ENCODE measurements around the gene DISC1.
"Not testable (repeated sequence)": the region's sequence is repeated elsewhere in the genome, so short reads cannot be mapped to it uniquely, and the experiment has no call there.

The DISC1 gene

GRCh38 chr1:231639819-231640218, 13.2 kb downstream of the DISC1 start:
- no peak for DNase-seq

DNA sequence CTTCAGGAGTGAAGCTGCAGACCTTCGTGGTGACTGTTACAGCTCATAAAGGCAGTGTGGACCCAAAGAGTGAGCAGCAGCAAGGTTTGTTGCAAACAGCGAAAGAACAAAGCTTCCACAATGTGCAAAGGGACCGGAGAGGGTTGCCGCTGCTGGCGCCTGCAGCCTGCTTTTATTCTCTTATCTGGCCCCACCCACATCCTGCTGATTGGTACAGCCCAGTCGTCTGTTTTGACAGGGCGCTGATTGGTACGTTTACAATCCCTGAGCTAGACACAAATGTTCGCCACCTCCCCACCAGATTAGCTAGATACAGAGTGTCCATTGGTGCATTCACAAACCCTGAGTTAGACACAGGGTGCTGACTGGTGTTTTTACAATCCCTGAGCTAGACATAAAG, 14.9 kb downstream of the DISC1 start:
- not testable (repeated sequence) for DNase-seq

DNA sequence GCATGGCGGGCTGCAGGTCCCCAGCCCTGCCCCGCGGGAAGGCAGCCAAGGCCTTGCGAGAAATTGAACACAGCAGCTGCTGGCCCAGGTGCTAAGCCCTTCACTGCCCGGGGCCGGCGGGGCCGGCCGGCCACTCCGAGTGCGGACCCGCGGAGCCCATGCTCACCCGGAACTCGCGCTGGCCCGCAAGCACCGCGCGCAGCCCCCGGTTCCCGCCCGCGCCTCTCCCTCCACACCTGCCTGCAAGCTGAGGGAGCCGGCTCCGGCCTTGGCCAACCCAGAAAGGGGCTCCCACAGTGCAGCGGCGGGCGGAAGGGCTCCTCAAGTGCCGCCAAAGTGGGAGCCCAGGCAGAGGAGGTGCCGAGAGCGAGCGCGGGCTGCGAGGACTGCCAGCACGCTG, 15.5 kb downstream of the DISC1 start:
- DNase-seq = not testable (repeated sequence)

- DNase-seq = no peak
Measured at GRCh38 chr1:231642618-231643017, 16.0 kb downstream of the DISC1 start.

DNA sequence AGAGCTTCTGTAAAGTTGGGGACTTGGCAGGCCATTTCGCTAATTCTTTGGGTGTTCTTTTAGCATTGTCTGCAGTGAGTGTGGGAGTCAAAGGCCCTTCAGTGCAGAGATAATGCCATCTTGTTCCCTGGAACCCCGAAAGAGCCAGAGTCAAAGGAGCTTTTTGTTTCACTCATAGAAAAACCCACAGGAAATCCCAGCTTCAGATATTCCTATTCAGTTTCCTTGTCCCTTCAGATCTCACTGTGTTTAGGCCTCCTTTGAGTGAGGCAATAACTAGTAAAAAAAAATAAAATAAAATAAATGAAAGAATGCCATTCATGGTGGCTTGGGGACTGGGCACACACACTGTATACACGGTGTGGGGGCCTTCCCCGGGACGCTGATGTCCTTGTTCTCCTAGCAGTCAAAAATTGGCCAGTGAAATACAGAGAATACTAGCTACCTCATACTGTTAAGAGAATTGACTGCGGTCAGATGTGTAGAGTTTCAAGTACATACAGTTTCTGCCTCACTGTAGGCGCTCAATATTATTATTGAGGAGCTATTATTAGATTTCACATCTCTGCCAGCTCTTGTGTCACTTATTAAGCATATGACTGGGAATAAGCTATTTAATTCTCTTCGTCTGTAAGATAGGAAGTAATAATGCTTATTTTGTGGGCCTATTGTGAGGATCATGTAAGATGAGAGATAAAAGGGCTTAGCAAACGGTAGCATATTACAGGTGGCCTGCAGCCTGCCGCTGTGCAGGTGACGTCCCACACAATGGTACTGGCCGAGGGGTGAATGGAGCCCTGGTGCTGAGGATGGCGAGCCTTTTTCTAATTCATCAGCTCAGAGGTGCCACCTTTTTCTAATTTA, 16.7 kb downstream of the DISC1 start:
- DNase-seq = no peak

- no peak for DNase-seq
Measured at GRCh38 chr1:231643935-231644237, 17.3 kb downstream of the DISC1 start.

DNA sequence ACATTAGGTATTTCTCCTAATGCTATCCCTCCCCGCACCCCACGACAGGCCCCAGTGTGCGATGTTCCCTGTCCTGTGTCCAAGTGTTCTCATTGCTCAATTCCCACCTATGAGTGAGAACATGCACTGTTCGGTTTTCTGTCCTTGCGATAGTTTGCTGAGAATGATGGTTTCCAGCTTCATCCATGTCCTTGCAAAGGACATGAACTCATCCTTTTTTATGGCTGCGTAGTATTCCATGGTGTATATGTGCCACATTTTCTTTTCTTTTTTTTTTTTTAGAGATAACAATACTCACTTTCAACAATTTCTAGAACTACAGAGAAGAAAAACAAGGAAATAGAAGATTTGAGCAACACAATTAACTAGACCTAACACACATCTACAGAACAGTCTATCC, 19.0 kb downstream of the DISC1 start:
- not testable (repeated sequence) for DNase-seq

GRCh38 chr1:231646165-231646564, 19.6 kb downstream of the DISC1 start:
- DNase-seq = not testable (repeated sequence)

DNA sequence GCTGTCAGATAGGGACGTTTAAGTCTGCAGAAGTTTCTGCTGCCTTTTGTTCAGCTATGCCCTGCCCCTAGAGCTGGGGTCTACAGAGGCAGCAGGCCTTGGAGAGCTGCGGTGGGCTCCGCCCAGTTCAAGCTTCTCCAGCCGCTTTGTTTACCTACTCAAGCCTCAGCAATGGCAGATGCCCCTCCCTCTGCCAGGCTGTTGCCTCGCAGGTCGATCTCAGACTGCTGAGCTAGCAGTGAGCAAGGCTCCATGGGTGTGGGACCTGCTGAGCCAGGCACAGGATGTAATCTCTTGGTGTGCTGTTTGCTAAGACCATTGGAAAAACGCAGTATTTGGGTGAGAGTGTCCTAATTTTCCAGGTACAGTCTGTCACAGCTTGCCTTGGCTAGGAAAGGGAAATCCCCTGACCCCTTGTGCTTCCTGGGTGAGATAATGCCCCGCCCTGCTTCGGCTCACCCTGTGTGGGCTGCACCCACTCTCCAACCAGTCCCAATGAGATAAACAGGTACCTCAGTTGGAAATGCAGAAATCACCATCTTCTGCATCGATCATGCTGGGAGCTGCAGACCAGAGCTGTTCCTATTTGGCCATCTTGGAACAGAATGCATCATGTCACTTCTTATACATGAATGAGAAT, 25.2 kb downstream of the DISC1 start:
- DNase-seq = not testable (repeated sequence)

DNA sequence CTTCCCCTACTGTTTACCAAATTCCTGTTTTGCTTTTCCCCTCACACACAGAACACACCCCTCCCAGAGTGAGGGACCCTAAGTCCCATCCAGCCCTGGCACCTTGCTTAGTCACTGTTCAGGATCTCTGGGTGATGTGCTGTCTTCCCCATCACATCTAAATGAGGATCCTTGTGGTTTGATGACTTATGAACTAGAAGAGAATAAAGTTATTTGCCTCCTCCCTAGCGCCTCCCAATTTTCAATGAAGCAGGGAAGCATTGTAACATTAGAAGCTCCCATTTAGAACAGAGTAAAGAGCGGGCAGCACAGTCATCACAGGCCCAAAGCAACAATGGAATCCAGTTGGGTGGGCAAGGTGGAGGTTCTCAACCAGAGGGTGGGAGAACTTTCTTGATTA, 27.0 kb downstream of the DISC1 start:
- no peak for DNase-seq

DNA sequence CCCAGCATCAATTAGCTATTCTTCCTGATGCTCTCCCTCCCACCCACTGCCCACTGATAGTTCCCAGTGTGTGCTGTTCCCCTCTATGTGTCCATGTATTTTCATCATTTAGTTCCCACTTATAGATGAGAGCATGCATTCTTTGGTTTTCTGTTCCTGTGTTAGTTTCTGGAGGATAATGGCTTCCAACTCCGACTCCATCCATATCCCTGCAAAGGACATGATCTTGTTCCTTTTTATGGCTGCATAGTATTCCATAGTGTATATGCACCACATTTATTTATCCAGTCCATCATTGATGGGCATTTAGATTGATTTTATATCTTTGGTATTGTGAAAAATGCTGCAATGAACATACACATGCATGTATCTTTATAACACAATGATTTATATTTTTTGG, 30.2 kb downstream of the DISC1 start:
- no peak for DNase-seq

DNA sequence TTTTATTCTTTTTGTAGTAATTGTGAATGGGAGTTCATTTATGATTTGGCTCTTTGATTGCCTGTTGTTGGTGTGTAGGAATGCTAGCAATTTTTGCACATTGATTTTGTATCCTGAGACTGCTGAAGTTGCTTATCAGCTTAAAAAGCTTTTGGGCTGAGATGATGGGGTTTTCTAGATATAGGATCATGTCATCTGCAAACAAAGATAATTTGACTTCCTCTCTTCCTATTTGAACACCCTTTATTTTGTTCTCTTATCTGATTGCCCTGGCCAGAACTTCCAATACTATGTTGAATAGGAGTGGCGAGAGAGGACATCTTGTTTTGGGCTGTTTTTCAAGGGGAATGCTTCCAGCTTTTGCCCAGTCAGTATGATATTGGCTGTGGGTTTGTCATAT, 31.6 kb downstream of the DISC1 start:
- DNase-seq = not testable (repeated sequence)

DNA sequence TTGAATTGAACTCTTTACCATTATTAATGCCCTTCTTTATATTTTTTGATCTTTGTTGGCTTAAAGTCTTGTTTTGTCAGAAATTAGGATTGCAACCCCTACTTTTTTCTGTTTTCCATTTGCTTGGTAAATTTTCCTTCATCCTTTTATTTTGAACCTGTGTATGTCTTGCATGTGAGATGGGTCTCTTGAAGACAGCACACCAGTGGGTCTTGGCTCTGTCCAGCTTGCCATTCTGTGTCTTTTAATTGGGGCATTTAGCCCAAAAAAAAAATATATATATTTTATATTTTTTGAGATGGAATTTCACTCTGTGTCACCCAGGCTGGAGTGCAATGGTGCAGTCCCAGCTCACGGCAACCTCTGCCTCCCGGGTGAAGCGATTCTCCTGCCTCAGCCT, 33.6 kb downstream of the DISC1 start:
- no peak for DNase-seq

GRCh38 chr1:231663211-231663792, 36.7 kb downstream of the DISC1 start:
- no peak for DNase-seq

GRCh38 chr1:231665101-231665500, 38.5 kb downstream of the DISC1 start:
- no peak for DNase-seq

DNA sequence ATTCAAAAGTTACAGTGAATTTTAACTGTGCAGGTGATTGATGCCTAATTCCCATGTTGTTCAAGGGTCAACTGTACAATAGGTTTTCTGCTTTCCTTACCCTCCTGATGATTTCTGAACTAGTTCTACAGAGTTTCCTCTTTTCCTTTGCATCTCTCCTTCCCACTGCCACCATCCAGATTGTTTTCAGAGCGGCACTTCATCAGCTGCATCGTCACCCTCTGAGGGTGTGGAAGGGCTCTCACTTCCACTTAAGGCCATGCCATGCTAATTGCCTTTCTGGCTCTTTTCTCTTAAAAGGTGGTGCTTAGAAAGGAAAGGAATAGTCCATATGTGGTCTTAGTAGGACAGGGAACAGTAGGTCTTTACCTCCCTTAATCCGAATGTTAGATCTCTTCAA, 39.1 kb downstream of the DISC1 start:
- no peak for DNase-seq

DNA sequence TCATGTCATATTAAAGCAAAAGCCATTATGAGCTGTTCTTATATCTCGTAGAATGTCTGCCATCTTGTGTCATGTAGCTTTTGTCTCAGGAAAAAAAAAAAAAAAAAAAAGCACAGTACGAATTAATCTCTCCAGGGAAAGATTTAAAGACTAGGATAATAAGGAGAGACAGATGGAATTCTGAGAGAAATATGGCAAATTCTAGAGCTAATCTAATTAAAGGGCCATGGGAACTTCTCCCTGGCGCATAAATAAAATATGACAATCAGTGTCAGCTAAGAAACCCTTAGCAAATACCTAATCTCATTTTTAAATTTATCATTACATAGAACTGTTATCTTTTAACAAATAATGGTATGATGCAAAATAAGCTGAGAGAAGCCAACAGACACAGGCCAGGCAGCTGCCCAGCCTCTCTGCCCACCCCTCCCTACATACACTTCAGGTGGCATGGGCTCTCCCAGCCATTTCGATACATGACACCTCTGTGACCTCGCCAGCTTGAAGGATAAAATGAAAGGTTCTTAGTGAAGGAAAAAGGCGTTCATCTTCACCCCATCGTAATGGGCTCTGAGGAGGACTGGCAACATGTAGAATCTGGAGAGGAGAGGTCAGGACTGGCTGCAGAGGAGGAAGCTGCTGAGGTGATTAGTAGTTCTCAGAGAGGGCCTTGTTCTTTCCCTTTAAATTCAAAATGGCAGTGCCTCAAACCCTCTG, 39.8 kb downstream of the DISC1 start:
- DNase-seq = no peak

DNA sequence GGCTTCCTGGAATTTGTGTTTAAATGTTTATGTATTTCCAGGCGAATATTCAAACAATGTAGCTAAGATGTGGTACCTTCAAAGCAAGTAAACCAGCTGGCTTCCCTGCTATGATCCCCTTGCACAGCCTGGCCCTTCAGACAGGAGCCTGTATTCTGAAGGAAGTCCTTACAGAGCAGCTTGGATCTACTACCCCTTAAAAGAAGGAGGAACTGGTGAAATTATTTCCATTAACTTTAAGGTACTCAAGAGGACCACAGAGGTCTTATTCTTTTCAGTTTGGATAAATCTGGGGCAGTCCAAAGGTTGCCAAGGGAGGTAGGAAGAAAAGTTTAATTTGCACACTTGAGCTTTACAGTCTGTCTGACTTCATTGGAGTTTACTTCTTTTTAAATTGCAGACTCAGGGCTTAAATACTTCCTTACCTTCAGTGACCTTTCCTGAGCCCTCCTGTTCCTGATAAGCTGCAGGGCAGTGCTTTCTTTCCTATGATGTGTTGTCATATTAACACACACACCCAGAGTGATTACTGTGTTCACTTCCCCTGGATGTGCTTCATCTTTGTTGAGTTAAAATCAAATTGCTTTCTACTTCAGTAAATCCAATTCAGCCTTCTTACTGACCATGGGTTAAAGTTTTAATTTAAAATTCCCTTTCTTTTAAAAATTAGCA, 40.5 kb downstream of the DISC1 start:
- DNase-seq = no peak

DNA sequence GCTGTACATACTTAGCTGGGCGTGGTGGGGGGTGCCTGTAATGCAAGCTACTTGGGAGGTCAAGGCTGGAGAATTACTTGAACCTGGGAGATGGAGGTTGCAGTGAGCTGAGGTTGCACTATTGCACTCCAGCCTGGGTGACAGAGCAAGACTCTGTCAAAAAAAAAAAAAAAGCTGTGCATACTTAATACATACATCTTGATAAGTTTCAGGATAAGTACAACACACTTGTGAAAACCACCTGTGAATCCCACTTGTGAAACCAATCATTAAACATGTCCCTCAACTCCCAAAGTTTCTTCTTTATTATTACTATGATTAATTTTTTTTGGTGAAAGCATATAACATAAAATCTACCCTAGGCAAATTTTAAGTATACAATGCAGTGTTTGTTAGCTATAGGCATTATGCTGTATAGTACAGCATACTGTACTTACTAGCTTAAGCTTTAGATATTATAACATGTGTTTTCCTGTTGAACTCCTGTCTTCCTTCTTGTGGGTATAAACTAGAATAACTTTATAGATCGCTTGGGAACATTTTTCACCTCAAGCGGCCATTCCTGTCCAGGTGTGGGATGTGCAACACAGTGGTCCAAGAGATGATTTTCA, 41.4 kb downstream of the DISC1 start:
- no peak for DNase-seq

- no peak for DNase-seq
Measured at GRCh38 chr1:231668826-231669225, 42.2 kb downstream of the DISC1 start.

GRCh38 chr1:231669864-231670621, 43.5 kb downstream of the DISC1 start:
- not testable (repeated sequence) for DNase-seq

DNA sequence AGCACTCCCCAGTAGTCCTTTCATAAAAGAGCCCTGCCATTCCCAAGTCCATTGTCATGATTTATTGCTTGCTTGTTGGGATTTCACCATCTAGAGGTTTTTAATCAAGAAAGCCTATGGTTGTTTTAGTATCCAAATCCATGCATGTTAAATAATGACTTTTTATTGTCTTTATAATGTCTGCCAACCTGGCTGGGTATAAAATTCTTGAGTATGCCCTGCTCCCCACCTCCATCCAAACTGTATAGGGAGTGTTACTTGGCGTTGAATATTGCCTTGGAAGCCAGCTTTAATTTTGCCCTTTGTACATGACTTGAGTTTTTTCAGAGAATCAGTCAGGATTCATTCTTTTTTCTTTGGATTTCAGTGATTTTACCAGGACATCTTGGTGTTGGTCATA, 44.2 kb downstream of the DISC1 start:
- DNase-seq = no peak

All from effector CD4-positive, alpha-beta T cell (primary cell).